Esophagus squamous epithelium (tissue), 5 donors: Measurements from ENCODE around the gene CDK10. TPM values are rescaled to one million over a fixed set of nuclear protein-coding genes. Genes with fewer than 3 reads are reported as not detected.

Experiments used
- DNase-seq: peaks from one replicate; lab custom pipeline; 2025; lab: John Stamatoyannopoulos, UW
- H3K27ac ChIP-seq, 4 donors: fragments of 200-600 bp; sonication (generic); one replicate each; pipeline ENCODE4 v1.5.1; 2016 to 2019; ENCODE audit warnings: mild to moderate bottlenecking in 1 of 4
- H3K27me3 ChIP-seq, 4 donors: fragments of 200-600 bp; sonication (generic); 1 replicate in 3 of 4; 2 replicates in 1 of 4; pipeline versions ENCODE4 v1.5.1 to v1.6.0; 2017 to 2021; ENCODE audit warnings: antibody characterized with exemption in 1 of 4
- H3K36me3 ChIP-seq, 3 donors: fragments of 200-600 bp; sonication (generic); one replicate each; pipeline ENCODE4 v1.5.1; 2016 to 2019
- H3K4me1 ChIP-seq, 3 donors: fragments of 200-600 bp; sonication (generic); one replicate each; pipeline ENCODE4 v1.5.1; 2017 to 2019
- H3K4me3 ChIP-seq, 4 donors: fragments of 200-600 bp; sonication (generic); 1 replicate in 3 of 4; 2 replicates in 1 of 4; pipeline ENCODE4 v1.5.1; 2016 to 2019; ENCODE audit warnings: mild to moderate bottlenecking in 2 of 4, moderate library complexity in 1 of 4
- H3K9me3 ChIP-seq, 3 donors: fragments of 200-600 bp; sonication (generic); one replicate each; pipeline ENCODE4 v1.5.1; 2016 to 2019
- CTCF ChIP-seq, 6 experiments: fragments of 450-650 bp in 4 of 6; fragments of 200-600 bp in 2 of 6; sonication (generic) in 2 of 6; IDR thresholded peaks; one replicate each; pipeline ENCODE4 v1.5.1; 2016 to 2019; ENCODE audit warnings: antibody characterized with exemption in 6 of 6, mild to moderate bottlenecking in 4 of 6, moderate library complexity in 4 of 6
- POLR2A ChIP-seq, 4 donors: fragments of 450-650 bp; IDR thresholded peaks; one replicate each; pipeline ENCODE4 v1.6.1; 2017; ENCODE audit warnings: antibody characterized with exemption in 4 of 4, mild to moderate bottlenecking in 4 of 4, moderate library complexity in 3 of 4
- WGBS, 2 donors: methylation state at CpG; one replicate each; pipeline ENCODE4 v1.1.5; 2018; 5-methylcytosine and 5-hydroxymethylcytosine counted together
- intact Hi-C: fragments of 100-400 bp; cut with DNase I; formaldehyde crosslinking; loops from one replicate; pipeline ENCODE4 v1.15.0; 2022
- total RNA-seq, 4 donors: library from RNA; depleted of rRNA; stranded (reverse); fragments of >200 nt; gene quantifications; one replicate each; pipeline ENCODE4 v1.1.0, GENCODE V29; 2016
- donor health status: DM: yes; HTN: yes; CAD: no.

Gene CDK10
- total RNA-seq, 4 donors from 2014 or later = 21.6 to 45.0 (median 39.3) TPM

DNA sequence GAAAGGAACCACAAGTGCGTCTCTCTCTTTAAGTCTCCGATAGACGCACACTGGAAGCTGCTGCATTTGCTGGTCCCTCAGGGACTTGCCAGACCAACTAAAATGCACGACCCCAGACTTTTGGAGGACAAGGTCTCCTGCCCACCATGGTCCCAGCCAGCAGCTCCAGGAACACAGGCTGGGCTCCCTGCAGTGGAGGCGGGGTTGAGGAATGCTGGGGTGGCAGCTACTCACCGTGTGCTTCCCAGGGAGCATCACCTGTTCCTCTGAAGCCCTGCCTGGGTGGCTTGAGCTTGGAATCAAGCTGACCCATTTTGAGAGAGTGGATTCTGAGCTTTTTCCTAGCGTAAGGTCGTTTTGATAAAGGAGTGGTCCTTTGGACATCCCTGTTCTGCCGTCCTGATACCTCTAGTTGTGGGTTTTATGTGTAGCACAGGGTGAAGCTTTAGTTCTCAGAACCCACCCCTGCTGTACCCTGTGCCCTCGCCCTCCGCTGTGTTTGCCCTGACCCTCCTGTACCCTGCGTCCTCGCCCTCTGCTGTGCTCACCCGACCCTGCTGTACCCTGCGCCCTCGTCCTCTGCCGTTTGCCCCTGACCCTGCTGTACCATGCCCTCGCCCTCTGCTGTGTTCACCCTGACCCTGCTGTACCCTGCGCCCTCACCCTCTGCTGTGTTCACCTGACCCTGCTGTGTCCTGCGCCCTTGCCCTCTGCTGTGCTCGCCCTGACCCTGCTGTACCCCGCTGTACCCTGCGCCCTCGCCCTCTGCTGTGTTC is 45.8 kb downstream of the CDK10 start:
- no peak for DNase-seq
- intact Hi-C loops = no loop called here
- H3K4me1 ChIP-seq = no peaks in the 10 kb centered on the region
- H3K9me3 ChIP-seq = no peaks in the 10 kb centered on the region
- TF ChIP-seq CTCF (IDR thresholded peaks at IDR 0.05) = no peak
- no peak for TF ChIP-seq POLR2A (IDR thresholded peaks at IDR 0.05)
- H3K36me3 ChIP-seq = peaks cover 59 to 100% (median 83%) of the 10 kb centered on the region in 3 donors
- 88 to 89% methylated on average over 23 of the region's 24 CpGs for WGBS, 2 donors
- H3K27me3 ChIP-seq = no peaks in the 10 kb centered on the region
- no peak overlapping the region for H3K4me3 ChIP-seq
- no peak overlapping the region for H3K27ac ChIP-seq

GRCh38 chr16:89732918-89733242 is 46.4 kb downstream of the CDK10 start:
- Histone ChIP-seq H3K4me3 (no peak overlapping the region), H3K9me3 (no peaks in the 10 kb centered on the region), H3K27me3 (no peaks in the 10 kb centered on the region), H3K27ac (no peak overlapping the region), H3K36me3 (peaks cover 59 to 100% (median 83%) of the 10 kb centered on the region in 3 donors), H3K4me1 (no peaks in the 10 kb centered on the region)
- no peak for DNase-seq
- intact Hi-C loops = no loop called here
- WGBS, 2 donors = 93 to 97% methylated on average over 6 to 9 of the region's 9 CpGs
- TF ChIP-seq POLR2A (IDR thresholded peaks at IDR 0.05) = no peak
- no peak for TF ChIP-seq CTCF (IDR thresholded peaks at IDR 0.05)

DNA sequence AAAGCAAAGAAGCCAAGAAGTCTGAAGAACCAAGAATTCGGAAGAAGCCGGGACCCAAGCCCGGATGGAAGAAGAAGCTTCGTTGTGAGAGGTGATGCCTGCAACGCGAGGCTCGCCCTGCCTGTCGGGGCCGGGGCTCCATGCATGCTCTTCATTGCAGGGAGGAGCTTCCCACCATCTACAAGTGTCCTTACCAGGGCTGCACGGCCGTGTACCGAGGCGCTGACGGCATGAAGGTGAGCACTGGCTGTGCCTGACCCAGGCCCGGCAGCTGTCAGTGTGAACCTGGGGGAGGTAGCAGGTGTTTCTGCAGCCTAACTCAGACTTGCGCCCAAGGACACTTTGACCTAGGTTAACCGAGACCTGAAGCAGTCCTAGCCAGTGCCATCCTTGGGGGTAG is 46.8 kb downstream of the CDK10 start:
- Histone ChIP-seq H3K4me1 (no peaks in the 10 kb centered on the region), H3K9me3 (no peaks in the 10 kb centered on the region), H3K27ac (no peak overlapping the region), H3K4me3 (no peak overlapping the region), H3K36me3 (peaks cover 62 to 100% (median 84%) of the 10 kb centered on the region in 3 donors), H3K27me3 (no peaks in the 10 kb centered on the region)
- no peak for TF ChIP-seq POLR2A (IDR thresholded peaks at IDR 0.05)
- TF ChIP-seq CTCF (IDR thresholded peaks at IDR 0.05) = no peak
- 87 to 94% methylated on average over 9 to 12 of the region's 17 CpGs for WGBS, 2 donors
- no peak for DNase-seq
- intact Hi-C loops = no loop called here

DNA sequence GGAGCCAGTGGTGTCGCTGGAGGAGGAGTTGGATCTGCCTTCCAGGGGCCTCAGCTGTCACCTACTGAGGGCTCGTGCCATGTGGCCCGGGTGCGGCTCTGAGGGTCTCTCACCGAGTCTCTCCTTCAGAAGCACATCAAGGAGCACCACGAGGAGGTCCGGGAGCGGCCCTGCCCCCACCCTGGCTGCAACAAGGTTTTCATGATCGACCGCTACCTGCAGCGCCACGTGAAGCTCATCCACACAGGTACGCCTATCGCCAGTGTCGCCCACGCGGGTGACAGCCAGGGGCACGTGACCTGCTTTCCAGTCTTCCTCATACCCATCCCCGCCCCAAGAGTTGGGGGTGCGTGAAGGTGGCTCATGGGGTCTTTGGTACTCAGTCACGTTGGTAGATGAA is 47.3 kb downstream of the CDK10 start:
- H3K27me3 ChIP-seq = no peaks in the 10 kb centered on the region
- H3K9me3 ChIP-seq = no peaks in the 10 kb centered on the region
- H3K4me1 ChIP-seq = no peaks in the 10 kb centered on the region
- DNase-seq = no peak
- WGBS, 2 donors = 93% methylated on average over 21 of the region's 21 CpGs; no CpG with 5 or more reads in 1 of the 2 donors
- H3K27ac ChIP-seq = no peak overlapping the region
- H3K36me3 ChIP-seq = peaks cover 66 to 100% (median 87%) of the 10 kb centered on the region in 3 donors
- intact Hi-C loops = no loop called here
- TF ChIP-seq POLR2A (IDR thresholded peaks at IDR 0.05) (no peak), CTCF (IDR thresholded peaks at IDR 0.05) (no peak)
- H3K4me3 ChIP-seq = no peak overlapping the region

DNA sequence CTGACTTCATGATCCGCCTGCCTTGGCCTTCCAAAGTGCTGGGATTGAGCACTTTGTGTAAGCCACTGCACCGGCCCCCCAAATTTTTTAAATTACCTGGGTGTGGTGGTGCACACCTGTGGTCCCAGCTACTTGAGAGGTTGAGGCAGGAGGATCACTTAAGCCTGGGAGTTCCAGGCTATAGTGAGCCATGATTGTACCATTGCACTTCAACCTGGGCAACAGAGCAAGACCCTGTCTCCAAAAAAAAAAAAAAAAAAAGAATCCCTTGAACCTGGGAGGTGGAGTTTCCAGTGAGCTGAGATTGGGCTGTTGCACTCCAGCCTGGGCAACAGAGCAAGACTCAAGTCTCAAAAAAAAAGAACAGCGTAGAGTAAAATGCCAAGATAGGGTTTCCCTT is 50.1 kb downstream of the CDK10 start:
- no peak overlapping the region for H3K4me3 ChIP-seq
- TF ChIP-seq CTCF (IDR thresholded peaks at IDR 0.05) (no peak), POLR2A (IDR thresholded peaks at IDR 0.05) (no peak)
- H3K36me3 ChIP-seq = peaks cover 64 to 99% (median 74%) of the 10 kb centered on the region in 3 donors
- intact Hi-C loops = no loop called here
- H3K27me3 ChIP-seq = no peaks in the 10 kb centered on the region
- no peak overlapping the region for H3K27ac ChIP-seq
- no peaks in the 10 kb centered on the region for H3K4me1 ChIP-seq
- H3K9me3 ChIP-seq = no peaks in the 10 kb centered on the region
- DNase-seq = no peak
- WGBS, 2 donors = 100% methylated on average over 1 of the region's 3 CpGs
